COLO829 (cell line): ENCODE data around the gene PSMD1.

ENCODE experiments used
- DNase-seq: peaks from one replicate; pipeline ENCODE4 v3.0.0; 2012; ENCODE audit warnings: low spot score

PSMD1 gene

GRCh38 chr2:231036131-231036530, 20.5 kb upstream of the PSMD1 start:
- DNase-seq, result no peak

GRCh38 chr2:231036578-231037106, 20.0 kb upstream of the PSMD1 start:
- DNase-seq, result no peak

- DNase-seq, result no peak
These were observed 19.4 kb upstream of the PSMD1 start, which contains the start of gene C2orf72 for GRCh38 chr2:231037202-231037730. Gene C2orf72, plus strand, starts transcription at chr2:231037523. Its CDS starts 43 bp downstream, at chr2:231037566.

GRCh38 chr2:231037731-231038482, 18.8 kb upstream of the PSMD1 start:
- no peak for DNase-seq

- DNase-seq, result no peak
These were observed 18.0 kb upstream of the PSMD1 start for GRCh38 chr2:231038483-231039293.

GRCh38 chr2:231039294-231039664, 17.4 kb upstream of the PSMD1 start:
- no peak for DNase-seq

GRCh38 chr2:231039821-231040364, 16.8 kb upstream of the PSMD1 start:
- no peak for DNase-seq

- DNase-seq, result no peak
These were observed 15.5 kb upstream of the PSMD1 start for GRCh38 chr2:231041061-231041689.

- no peak for DNase-seq
These were observed 12.9 kb upstream of the PSMD1 start for GRCh38 chr2:231043796-231044195.

- DNase-seq, result no peak
These were observed 9.8 kb upstream of the PSMD1 start for GRCh38 chr2:231046916-231047273.

- peak; percentile 77 for DNase-seq
These were observed 9.3 kb upstream of the PSMD1 start for GRCh38 chr2:231047274-231047922.

- DNase-seq, result no peak
These were observed 8.4 kb upstream of the PSMD1 start for GRCh38 chr2:231047923-231048915.

GRCh38 chr2:231049286-231050017, 7.2 kb upstream of the PSMD1 start:
- no peak for DNase-seq

GRCh38 chr2:231050018-231050901, 6.4 kb upstream of the PSMD1 start:
- no peak for DNase-seq

- DNase-seq, result no peak
These were observed 5.6 kb upstream of the PSMD1 start for GRCh38 chr2:231051116-231051515.

- DNase-seq, result peak; percentile 67
These were observed 3.9 kb upstream of the PSMD1 start for GRCh38 chr2:231052494-231053451.

GRCh38 chr2:231053846-231054245, 2.8 kb upstream of the PSMD1 start:
- DNase-seq, result no peak
